ENCODE results near the gene AMH. TPM values are rescaled to one million over a fixed set of nuclear protein-coding genes. Genes with fewer than 3 reads are reported as not detected.

Gene AMH
- total and polyA plus RNA-seq, 2 experiments from 2014 or later, result 1.9 to 6.8 TPM

GRCh38 chr19:2247433-2248101 is 1.6 kb upstream of the AMH start:
- no peak for ATAC-seq
- H3K27ac ChIP-seq (ENCODE audit: low read depth), result no peak overlapping the region
- no peaks in the 10 kb centered on the region for H3F3A ChIP-seq (replicated peaks; ENCODE audit: low read depth)
- H3K9me2 ChIP-seq (ENCODE audit: insufficient read depth), result no peaks in the 10 kb centered on the region
- peaks cover 3% of the 10 kb centered on the region; the same call in 1 of the 2 replicates for H3K27me3 ChIP-seq (ENCODE audit: insufficient read depth)
- Mint-ChIP-seq H3K27ac (no peak overlapping the region), H3K4me1 (no peaks in the 10 kb centered on the region), H3K36me3 (ENCODE audit: low read depth) (peaks cover 37% of the 10 kb centered on the region), H3K9me3 (no peaks in the 10 kb centered on the region), H3K27me3 (ENCODE audit: insufficient read depth, low read depth, poor library complexity) (peaks cover 19% of the 10 kb centered on the region), H3K4me3 (no peak overlapping the region)
- no peak overlapping the region for H3K4me3 ChIP-seq
- 0 out of 2 replicates have a peak, but pooled peaks cover 1% of the 10 kb centered on the region for H3K4me1 ChIP-seq (ENCODE audit: insufficient read depth)
- no peak for TF ChIP-seq JUNB (IDR thresholded peaks at IDR 0.05; ENCODE audit: unreplicated experiment)
- no peak for TF ChIP-seq ZNF462 (CRISPR knock-in tag; IDR thresholded peaks at IDR 0.05)
- no peak for TF ChIP-seq POLR2AphosphoS5 (IDR thresholded peaks at IDR 0.05; ENCODE audit: low read depth)
- TF ChIP-seq EZH2 (IDR thresholded peaks at IDR 0.05; ENCODE audit: low read depth, unreplicated experiment), result no peak
- no peak for TF ChIP-seq ZNF331 (CRISPR knock-in tag; IDR thresholded peaks at IDR 0.05; ENCODE audit: low read depth)
- TF ChIP-seq CREB1 (CRISPR knock-in tag; IDR thresholded peaks at IDR 0.05; ENCODE audit: low read depth), result no peak
- no peak for TF ChIP-seq EZH2phosphoT487 (IDR thresholded peaks at IDR 0.05; ENCODE audit: unreplicated experiment)
- no peak for TF ChIP-seq REST (IDR thresholded peaks at IDR 0.05; ENCODE audit: unreplicated experiment)
- TF ChIP-seq NANOG (IDR thresholded peaks at IDR 0.05; ENCODE audit: borderline replicate concordance), result no peak
- TF ChIP-seq ZNF114 (CRISPR knock-in tag; IDR thresholded peaks at IDR 0.05), result no peak
- no peak for TF ChIP-seq CTCF (conservative IDR thresholded peaks at IDR 0.05; ENCODE audit: low read depth in 2 of 2)
- TF ChIP-seq ETS1 (IDR thresholded peaks at IDR 0.05), result no peak
- no peak for TF ChIP-seq STAT1 (IDR thresholded peaks at IDR 0.05; ENCODE audit: unreplicated experiment)
- peaks cover 13% of the 10 kb centered on the region for H3K79me2 ChIP-seq (replicated peaks; ENCODE audit: insufficient read depth)
- DNase-seq (ENCODE audit: low spot score), result no peak
- peaks cover 13% of the 10 kb centered on the region for H3K36me3 ChIP-seq (ENCODE audit: insufficient read depth)
- H3K4me2 ChIP-seq, result no peak overlapping the region
- H2AFZ ChIP-seq, result no peak overlapping the region
- peaks cover 11% of the 10 kb centered on the region for H4K20me1 ChIP-seq (replicated peaks; ENCODE audit: insufficient read depth)

All from GM23338 (cell line).